ENCODE results near the gene TNRC6A.
"Not testable (repeated sequence)": the region's sequence is repeated elsewhere in the genome, so short reads cannot be mapped to it uniquely, and the experiment has no call there.

TNRC6A gene

GRCh38 chr16:24815021-24815420, 85.6 kb downstream of the TNRC6A start:
- DNase-seq (ENCODE audit: low read depth) = no peak

GRCh38 chr16:24816688-24817087, 87.2 kb downstream of the TNRC6A start:
- no peak for DNase-seq (ENCODE audit: low read depth)

GRCh38 chr16:24819462-24820040, 90.1 kb downstream of the TNRC6A start:
- no peak for DNase-seq (ENCODE audit: low read depth)

- no peak for DNase-seq (ENCODE audit: low read depth)
These were observed 91.1 kb downstream of the TNRC6A start for GRCh38 chr16:24820522-24820921.

GRCh38 chr16:24821129-24821528, 91.7 kb downstream of the TNRC6A start:
- DNase-seq (ENCODE audit: low read depth) = no peak

- DNase-seq (ENCODE audit: low read depth) = no peak
These were observed 93.1 kb downstream of the TNRC6A start for GRCh38 chr16:24822542-24822941.

- DNase-seq (ENCODE audit: low read depth) = no peak
These were observed 93.5 kb downstream of the TNRC6A start for GRCh38 chr16:24822974-24823373.

GRCh38 chr16:24825696-24826095, 96.2 kb downstream of the TNRC6A start:
- DNase-seq (ENCODE audit: low read depth) = no peak

GRCh38 chr16:24826096-24826690, 96.7 kb downstream of the TNRC6A start:
- no peak for DNase-seq (ENCODE audit: low read depth)

GRCh38 chr16:24826817-24827566, 97.5 kb downstream of the TNRC6A start:
- no peak for DNase-seq (ENCODE audit: low read depth)

GRCh38 chr16:24829153-24829552, 99.7 kb downstream of the TNRC6A start:
- no peak for DNase-seq (ENCODE audit: low read depth)

- no peak for DNase-seq (ENCODE audit: low read depth)
These were observed 103.9 kb downstream of the TNRC6A start for GRCh38 chr16:24833352-24833751.

GRCh38 chr16:24834459-24835335, 105.2 kb downstream of the TNRC6A start:
- no peak for DNase-seq (ENCODE audit: low read depth)

- DNase-seq (ENCODE audit: low read depth) = no peak
These were observed 107.4 kb downstream of the TNRC6A start for GRCh38 chr16:24836836-24837235.

- DNase-seq (ENCODE audit: low read depth) = no peak
These were observed 108.5 kb downstream of the TNRC6A start for GRCh38 chr16:24837969-24838368.

- DNase-seq (ENCODE audit: low read depth) = no peak
These were observed 109.3 kb downstream of the TNRC6A start for GRCh38 chr16:24838554-24839266.

GRCh38 chr16:24839347-24839972, 110.0 kb downstream of the TNRC6A start:
- no peak for DNase-seq (ENCODE audit: low read depth)

- no peak for DNase-seq (ENCODE audit: low read depth)
These were observed 111.8 kb downstream of the TNRC6A start for GRCh38 chr16:24841291-24841690.

GRCh38 chr16:24844101-24845030, 114.9 kb downstream of the TNRC6A start:
- no peak for DNase-seq (ENCODE audit: low read depth)

- DNase-seq (ENCODE audit: low read depth) = not testable (repeated sequence)
These were observed 115.5 kb downstream of the TNRC6A start for GRCh38 chr16:24845031-24845365.

All from non-pigmented ciliary epithelial cell (primary cell).